HG02938 (cell line): ENCODE results near the gene COLEC12.
"Not testable (repeated sequence)": the region's sequence is repeated elsewhere in the genome, so short reads cannot be mapped to it uniquely, and the experiment has no call there.

Source experiments
- ATAC-seq: cut with Tn5 transposase; IDR thresholded peaks from one replicate; pipeline ENCODE4 v1.9.1; 2021; ENCODE audit warnings: mild to moderate bottlenecking, moderate library complexity; ENCODE audit not compliant: unreplicated experiment

The COLEC12 gene

DNA sequence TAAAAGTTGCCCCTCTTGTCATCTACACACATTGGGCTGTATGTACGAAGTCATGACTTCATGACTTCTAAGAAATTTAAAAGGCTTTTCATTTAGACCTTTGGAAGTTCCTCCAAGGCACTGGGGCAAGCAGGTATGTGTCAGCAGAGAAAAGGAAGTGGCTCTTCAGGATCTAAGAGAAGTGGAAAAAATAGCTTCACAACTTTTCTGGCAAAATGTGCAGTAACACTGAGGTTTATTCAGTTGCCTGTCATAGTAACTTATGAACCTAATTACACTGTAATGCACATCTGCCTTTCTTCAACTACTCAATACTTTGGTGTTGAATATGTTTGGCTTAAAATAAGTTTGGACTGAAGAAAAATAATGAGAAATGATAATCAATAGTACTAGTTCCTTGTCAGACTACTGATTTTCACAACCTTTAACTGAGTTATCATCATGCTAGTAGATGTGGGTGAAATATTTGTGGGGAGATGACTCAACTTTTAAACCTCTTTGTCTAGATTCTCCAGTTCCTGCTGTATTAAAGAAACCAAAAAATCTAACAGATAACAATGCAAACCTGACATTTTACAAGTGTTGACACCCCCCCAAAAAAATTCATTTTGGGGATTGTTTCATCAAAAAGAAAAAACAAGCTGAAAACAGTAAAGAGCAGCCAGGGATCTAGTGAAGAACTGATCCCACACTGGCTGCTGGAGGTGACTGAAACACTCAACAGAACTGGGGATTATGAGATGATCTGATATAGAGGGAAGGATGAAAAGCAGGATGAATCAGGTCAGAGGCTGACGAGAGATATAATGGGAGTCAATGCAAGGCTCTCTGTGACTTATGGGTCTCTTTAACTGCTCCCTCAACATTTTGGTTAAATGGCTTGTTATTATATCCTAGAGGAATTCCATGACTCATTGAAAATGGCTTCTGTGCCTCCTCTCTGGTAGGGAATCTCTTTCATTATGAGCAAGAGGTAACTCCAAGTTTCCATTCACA lies 84.6 kb downstream of the COLEC12 start:
- no peak for ATAC-seq

DNA sequence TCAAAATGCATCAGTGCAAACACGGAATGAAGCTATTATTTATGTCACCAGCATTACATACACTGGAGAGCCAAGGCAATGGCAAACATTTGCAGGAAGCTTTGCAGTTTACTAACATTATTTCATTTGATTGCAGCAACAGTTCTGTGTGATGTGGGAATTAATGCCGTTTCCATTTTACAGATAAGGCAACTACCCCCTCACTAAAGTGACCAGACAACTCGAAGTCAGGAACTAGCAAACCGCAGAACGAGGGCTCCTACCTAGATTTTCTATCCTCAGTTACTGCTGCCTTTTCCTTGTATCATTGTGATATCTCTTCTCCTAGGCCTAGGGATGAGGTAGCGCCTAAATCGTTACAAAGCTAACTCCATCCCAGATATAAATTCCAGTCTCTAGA lies 85.5 kb downstream of the COLEC12 start:
- ATAC-seq: no peak

GRCh38 chr18:413233-413632 lies 87.3 kb downstream of the COLEC12 start:
- ATAC-seq: no peak

DNA sequence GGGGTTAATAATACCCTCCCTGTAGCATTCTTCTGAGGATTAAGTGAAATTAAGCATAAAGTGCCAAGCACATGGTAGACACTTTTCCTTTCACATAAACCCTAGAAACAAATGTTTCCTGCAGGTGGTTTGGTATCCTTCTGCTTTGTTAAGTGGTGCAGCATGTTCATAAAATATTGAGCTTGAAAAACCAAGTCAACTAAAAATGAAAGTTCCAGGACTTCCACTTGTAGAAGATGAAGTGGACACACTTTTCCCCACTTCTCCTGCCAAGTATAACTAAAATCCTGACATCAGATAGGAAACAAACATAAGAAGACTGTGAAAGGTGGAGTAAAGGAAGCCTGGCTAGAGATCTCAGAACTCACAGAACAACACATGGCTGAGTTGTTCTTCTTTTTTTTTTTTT lies 90.5 kb downstream of the COLEC12 start:
- no peak for ATAC-seq

GRCh38 chr18:408367-408766 lies 92.1 kb downstream of the COLEC12 start:
- no peak for ATAC-seq

GRCh38 chr18:407626-408224 lies 92.8 kb downstream of the COLEC12 start:
- ATAC-seq: no peak

DNA sequence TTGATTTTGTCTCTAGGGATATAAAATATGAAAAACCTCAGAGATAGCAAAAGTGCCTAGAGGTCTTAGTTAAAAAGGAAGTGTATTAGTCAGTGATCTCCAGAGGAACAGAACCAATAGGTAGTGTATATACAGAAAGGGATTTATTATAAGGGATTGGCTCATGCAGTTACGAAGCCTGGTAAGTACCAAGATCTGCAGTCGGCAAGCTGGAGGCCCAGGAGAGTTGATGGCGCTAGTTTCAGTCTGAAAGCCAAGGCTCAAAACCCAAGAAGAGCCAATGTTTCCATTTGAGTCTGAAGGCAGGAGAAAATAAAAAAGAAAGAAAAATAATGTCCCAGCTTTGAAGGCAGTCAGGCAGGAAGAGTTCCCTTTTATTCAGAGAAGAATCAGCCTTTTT lies 93.3 kb downstream of the COLEC12 start:
- ATAC-seq: no peak

- ATAC-seq: no peak
Measured at GRCh38 chr18:406677-407076, 93.8 kb downstream of the COLEC12 start.

- ATAC-seq: not testable (repeated sequence)
Measured at GRCh38 chr18:405006-405405, 95.5 kb downstream of the COLEC12 start.

- ATAC-seq: no peak
Measured at GRCh38 chr18:404061-404636, 96.4 kb downstream of the COLEC12 start.

DNA sequence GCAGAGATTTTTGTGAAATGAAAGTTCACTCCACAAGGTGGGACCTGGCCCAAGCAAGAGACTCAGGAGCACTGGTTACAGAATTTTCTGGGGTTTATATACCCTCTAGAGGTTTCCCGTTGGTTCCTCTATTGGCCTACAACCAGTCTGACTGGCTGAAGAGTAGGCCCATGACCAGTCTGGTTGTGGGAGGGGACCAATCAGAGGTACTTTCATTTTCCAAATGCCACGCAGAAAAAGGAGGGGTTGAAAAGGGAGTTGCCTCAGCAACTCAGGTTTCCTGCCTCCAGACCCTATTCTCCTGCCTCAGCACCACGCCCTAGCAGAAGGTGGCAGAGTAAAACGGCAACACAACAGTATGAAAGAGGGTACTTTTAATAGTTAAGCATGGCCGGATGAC lies 98.4 kb downstream of the COLEC12 start:
- no peak for ATAC-seq

- no peak for ATAC-seq
Measured at GRCh38 chr18:400456-400855, 100.0 kb downstream of the COLEC12 start.

- no peak for ATAC-seq
Measured at GRCh38 chr18:399631-400135, 100.8 kb downstream of the COLEC12 start.

DNA sequence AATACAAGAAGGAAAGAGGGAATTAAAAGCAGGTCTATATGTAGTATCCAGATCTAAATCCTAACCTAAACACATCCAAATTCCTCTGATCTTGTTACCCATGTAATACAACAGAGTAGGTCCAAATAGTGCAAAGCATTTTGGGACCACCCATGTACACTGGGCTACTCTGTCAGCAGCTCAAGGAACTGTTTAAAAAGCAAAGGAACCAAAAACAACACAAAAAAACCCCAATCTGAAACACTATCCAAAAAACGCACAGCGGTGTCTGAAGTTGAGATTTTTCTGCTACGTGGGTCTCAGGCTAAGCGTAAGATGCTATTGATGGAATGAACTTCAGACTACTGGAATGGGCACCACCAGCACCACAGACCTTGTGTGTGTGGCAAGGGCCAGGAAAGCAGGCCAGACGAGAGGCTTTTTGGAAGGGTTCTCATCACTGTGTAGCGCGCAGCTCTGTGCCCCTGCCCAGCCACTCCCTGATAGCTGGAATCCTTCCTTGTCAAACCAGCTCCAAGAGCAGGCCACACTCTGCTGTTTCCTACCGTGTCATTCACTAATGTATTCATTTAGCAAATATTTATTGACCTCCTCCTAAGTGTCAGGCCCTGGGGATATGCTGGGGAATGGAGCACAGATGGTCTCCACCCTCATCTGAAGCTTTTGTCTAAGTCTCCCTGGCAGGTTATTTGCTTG lies 101.4 kb downstream of the COLEC12 start:
- no peak for ATAC-seq

GRCh38 chr18:396556-396955 lies 103.9 kb downstream of the COLEC12 start:
- ATAC-seq: no peak

DNA sequence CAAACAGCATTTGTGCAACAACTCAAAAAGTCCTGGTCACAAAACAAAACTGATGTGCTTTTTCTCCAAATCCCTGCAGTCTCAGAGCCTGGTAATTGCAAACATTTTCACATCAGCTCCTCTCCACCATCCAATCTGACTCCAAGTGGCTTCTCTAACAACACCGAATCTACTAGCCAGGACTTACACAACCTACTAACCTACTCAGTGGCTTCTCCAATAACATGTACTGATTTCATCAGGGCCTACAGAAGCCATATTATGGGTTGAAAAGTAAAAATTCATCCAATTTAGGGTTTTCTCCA lies 104.3 kb downstream of the COLEC12 start:
- ATAC-seq: no peak

DNA sequence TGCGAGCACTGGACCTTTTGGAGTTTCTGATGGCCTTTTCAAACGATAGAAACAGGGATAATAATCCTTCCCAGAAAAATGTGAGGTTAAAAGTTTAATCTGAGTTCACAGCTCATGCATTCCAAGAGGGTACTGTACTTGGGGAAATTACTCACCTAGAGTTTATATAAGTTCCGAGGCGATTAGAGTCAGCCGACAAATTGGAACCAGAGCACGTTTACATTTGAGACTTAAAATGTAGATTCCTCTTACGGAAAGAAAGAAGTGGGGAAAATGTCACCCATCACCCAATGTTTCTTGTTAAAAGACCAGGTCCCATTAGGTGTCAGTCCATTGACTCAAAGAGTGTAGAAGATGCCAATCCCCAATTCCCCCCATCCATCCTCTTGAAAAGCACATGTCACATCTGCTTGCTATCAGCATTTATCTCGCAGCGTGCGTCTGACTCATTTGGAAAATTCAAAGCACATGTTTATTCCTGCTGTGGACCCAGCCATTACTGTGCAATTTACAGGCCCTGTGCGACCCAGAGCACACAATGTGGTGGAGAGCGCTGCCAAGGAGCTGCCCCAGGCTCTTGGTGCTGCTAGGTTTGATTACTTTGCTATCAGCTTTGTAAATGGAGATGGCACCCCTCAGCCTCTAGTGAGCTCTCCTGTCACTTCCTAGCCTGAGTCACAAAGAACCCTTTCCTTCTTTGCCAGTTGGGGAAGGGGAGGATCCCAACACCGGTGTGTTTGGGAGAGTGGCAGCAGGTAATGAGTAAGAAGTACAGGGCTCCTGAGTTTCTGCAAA lies 104.8 kb downstream of the COLEC12 start:
- ATAC-seq: no peak

- ATAC-seq: no peak
Measured at GRCh38 chr18:394987-395362, 105.5 kb downstream of the COLEC12 start.

GRCh38 chr18:394262-394986 lies 106.1 kb downstream of the COLEC12 start:
- no peak for ATAC-seq

DNA sequence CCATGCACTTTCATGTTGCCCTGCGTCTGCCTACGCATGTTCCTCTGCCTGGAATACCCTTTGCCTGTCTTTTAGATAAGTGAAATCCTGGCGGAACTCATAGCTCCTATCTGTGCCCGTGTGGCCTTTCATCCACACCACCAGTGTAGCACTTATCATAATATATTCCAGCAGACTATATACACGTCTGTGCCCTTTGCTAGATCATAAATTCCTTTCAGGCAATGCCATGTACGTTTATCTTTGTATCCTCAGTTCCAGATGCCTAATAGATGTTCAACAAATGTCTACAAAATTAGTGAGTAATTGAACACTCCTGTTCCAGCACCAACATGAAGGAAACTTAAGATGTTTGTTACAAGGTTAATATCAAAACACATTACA lies 106.9 kb downstream of the COLEC12 start:
- no peak for ATAC-seq
